ENCODE results near the gene TTF1. TPM values are rescaled to one million over a fixed set of nuclear protein-coding genes. Genes with fewer than 3 reads are reported as not detected.

The TTF1 gene
- polyA plus RNA-seq, 1 experiment, result 10.0 TPM

DNA sequence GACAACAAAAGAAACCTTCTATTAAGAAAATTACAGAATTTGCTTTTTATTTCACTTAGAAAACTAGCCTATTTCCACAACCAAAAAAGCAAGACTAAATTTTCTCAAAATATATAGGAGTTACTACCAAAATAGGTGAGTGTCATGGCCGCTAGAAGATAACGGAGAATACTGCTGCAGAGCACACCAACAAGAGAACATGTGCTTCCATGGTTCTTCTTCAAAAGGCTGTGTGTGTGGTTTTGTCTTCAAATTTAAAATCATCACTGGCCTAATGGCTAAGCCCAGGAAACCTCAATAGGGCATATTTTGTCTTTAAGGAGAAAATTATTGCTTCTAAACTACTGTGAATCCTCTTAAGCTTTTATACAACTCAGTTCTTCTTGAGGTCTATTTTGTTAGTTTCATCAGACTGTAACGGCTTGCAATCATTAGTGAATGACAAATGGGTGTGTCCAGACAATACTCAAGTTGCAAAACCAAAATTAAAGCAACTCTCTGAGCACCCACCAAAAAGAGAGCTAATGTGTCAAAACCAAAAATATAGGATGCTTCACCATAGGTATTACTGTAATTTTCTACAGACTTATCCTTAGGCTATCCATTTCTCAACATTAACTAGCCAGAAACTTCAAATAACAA, 55.1 kb downstream of the TTF1 start:
- Histone ChIP-seq H3K27ac (ENCODE audit: low read depth, low read length) (no peak overlapping the region), H3K27me3 (ENCODE audit: control insufficient read depth, insufficient read depth, low read length) (no peaks in the 10 kb centered on the region), H3K4me3 (ENCODE audit: low read depth, low read length) (no peak overlapping the region), H3K9me3 (ENCODE audit: control insufficient read depth, insufficient read depth, low read length) (peaks cover 4% of the 10 kb centered on the region; the same call in 1 of the 2 replicates)
- ChIA-PET CTCF (interaction anchor here (2.4 kb wide), 1 partner anchor 83 kb away, joined by 9 read pairs; no protein-coding TSS in a partner anchor), POLR2A (no interaction called here)
- DNase-seq (ENCODE audit: low read depth, low spot score), result no peak
- TF ChIP-seq, protein P1, sequence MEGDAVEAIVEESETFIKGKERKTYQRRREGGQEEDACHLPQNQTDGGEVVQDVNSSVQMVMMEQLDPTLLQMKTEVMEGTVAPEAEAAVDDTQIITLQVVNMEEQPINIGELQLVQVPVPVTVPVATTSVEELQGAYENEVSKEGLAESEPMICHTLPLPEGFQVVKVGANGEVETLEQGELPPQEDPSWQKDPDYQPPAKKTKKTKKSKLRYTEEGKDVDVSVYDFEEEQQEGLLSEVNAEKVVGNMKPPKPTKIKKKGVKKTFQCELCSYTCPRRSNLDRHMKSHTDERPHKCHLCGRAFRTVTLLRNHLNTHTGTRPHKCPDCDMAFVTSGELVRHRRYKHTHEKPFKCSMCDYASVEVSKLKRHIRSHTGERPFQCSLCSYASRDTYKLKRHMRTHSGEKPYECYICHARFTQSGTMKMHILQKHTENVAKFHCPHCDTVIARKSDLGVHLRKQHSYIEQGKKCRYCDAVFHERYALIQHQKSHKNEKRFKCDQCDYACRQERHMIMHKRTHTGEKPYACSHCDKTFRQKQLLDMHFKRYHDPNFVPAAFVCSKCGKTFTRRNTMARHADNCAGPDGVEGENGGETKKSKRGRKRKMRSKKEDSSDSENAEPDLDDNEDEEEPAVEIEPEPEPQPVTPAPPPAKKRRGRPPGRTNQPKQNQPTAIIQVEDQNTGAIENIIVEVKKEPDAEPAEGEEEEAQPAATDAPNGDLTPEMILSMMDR (IDR thresholded peaks at IDR 0.05; ENCODE audit: low read depth, low read length), result no peak

GRCh38 chr9:132350861-132351315, 55.8 kb downstream of the TTF1 start:
- CTCF ChIA-PET, result no interaction called here

DNA sequence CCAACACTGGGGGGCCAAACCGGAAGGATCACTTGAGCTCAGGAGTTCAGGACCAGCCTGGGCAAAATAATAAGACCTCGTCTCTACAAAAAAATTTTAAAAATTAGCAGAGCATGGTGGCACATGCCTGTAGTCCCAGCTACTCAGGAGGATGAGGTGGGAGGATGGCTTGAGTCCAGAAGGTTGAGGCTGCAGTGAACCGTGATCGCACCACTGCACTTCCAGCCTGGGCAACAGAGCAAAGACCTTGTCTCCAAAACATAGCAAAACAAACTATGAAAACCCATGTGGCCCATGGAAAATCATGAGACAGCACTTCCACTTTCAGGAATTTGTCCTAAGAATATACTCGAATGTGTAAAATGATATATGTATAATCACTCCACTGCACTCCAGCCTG, 58.0 kb downstream of the TTF1 start:
- DNase-seq (ENCODE audit: low read depth, low spot score), result no peak
- POLR2A ChIA-PET, result no interaction called here
- CTCF ChIA-PET, result no interaction called here
- no peak overlapping the region for H3K27ac ChIP-seq (ENCODE audit: low read depth, low read length)
- no peaks in the 10 kb centered on the region for H3K9me3 ChIP-seq (ENCODE audit: control insufficient read depth, insufficient read depth, low read length)
- H3K4me3 ChIP-seq (ENCODE audit: low read depth, low read length), result no peak overlapping the region
- H3K27me3 ChIP-seq (ENCODE audit: control insufficient read depth, insufficient read depth, low read length), result no peaks in the 10 kb centered on the region
- TF ChIP-seq, protein P1 (IDR thresholded peaks at IDR 0.05; ENCODE audit: low read depth, low read length), result no peak

More at GRCh38 chr9:132350861-132351315, 55.8 kb downstream of the TTF1 start:
- peaks cover 4% of the 10 kb centered on the region; the same call in 1 of the 2 replicates for H3K9me3 ChIP-seq (ENCODE audit: control insufficient read depth, insufficient read depth, low read length)
- TF ChIP-seq, protein P1 (IDR thresholded peaks at IDR 0.05; ENCODE audit: low read depth, low read length), result no peak
- POLR2A ChIA-PET, result no interaction called here
- DNase-seq (ENCODE audit: low read depth, low spot score), result no peak
- no peak overlapping the region for H3K4me3 ChIP-seq (ENCODE audit: low read depth, low read length)
- no peak overlapping the region for H3K27ac ChIP-seq (ENCODE audit: low read depth, low read length)
- H3K27me3 ChIP-seq (ENCODE audit: control insufficient read depth, insufficient read depth, low read length), result no peaks in the 10 kb centered on the region

DNA sequence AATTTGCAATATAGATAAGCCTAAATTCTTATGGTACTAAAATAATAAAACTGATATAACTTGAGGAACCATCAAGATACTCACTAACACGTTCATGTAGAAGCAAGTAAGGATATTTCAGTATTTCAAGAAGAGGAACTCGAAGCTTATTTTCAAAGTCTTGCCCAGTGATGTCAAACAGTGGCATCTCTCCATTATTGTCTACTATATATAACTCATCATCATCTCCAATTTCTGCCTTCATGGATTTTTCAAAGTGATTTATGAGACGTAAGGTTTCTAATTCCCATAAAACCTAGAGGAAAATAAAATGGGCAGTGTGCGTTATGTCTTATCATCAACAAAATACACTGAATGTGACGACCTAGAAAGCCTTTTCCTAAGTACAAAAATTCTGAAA, 60.5 kb downstream of the TTF1 start:
- TF ChIP-seq, protein P1 (IDR thresholded peaks at IDR 0.05; ENCODE audit: low read depth, low read length), result no peak
- no peak overlapping the region for H3K27ac ChIP-seq (ENCODE audit: low read depth, low read length)
- POLR2A ChIA-PET, result no interaction called here
- no peaks in the 10 kb centered on the region for H3K9me3 ChIP-seq (ENCODE audit: control insufficient read depth, insufficient read depth, low read length)
- no peak overlapping the region for H3K4me3 ChIP-seq (ENCODE audit: low read depth, low read length)
- no peaks in the 10 kb centered on the region for H3K27me3 ChIP-seq (ENCODE audit: control insufficient read depth, insufficient read depth, low read length)
- no peak for DNase-seq (ENCODE audit: low read depth, low spot score)
- CTCF ChIA-PET, result interaction anchor here (1.1 to 2.2 kb wide), 3 partner anchors 14 to 87 kb away, joined by 4 to 6 read pairs (median 4); no protein-coding TSS in a partner anchor

- no peak overlapping the region for H3K27ac ChIP-seq (ENCODE audit: low read depth, low read length)
- no peak overlapping the region for H3K4me3 ChIP-seq (ENCODE audit: low read depth, low read length)
- ChIA-PET POLR2A (no interaction called here), CTCF (interaction anchor here (1.0 kb wide), 1 partner anchor 72 kb away, joined by 5 read pairs; no protein-coding TSS in a partner anchor)
- H3K9me3 ChIP-seq (ENCODE audit: control insufficient read depth, insufficient read depth, low read length), result no peaks in the 10 kb centered on the region
- TF ChIP-seq, protein P1 (IDR thresholded peaks at IDR 0.05; ENCODE audit: low read depth, low read length), result no peak
- no peak for DNase-seq (ENCODE audit: low read depth, low spot score)
- H3K27me3 ChIP-seq (ENCODE audit: control insufficient read depth, insufficient read depth, low read length), result no peaks in the 10 kb centered on the region
Observed at GRCh38 chr9:132341177-132341840, 65.3 kb downstream of the TTF1 start.
